Activated CD4-positive, alpha-beta T cell treated with anti-CD3 and anti-CD28 coated beads, Interleukin-2, amount 50 U/mL, for 4 hours (primary cell): Measurements from ENCODE around the gene ACVR2B.

Source experiments
- DNase-seq, 2 experiments: peaks; one replicate each; pipeline ENCODE4 v3.0.0-alpha.2; 2020

Gene ACVR2B

DNA sequence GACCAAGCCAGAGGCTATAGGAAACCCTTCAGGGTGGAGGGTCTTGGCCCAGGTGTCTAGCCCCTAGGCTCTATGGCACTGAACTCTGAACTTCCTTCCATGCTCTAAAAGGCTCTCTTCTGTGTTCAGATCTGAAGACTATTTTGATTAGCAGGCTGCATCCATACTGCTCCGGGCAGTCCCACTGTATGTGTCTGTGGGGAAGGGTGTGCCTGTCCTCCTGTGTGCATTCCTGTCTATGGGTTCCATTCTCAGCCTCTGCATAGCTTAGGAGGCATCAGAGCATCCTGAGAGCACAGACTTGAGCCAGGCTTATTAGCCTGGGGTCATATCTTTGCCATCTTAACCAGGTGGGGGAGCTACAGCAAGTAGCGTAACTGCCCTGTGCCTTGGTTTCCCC lies 80.5 kb downstream of the ACVR2B start:
- no peak for DNase-seq

DNA sequence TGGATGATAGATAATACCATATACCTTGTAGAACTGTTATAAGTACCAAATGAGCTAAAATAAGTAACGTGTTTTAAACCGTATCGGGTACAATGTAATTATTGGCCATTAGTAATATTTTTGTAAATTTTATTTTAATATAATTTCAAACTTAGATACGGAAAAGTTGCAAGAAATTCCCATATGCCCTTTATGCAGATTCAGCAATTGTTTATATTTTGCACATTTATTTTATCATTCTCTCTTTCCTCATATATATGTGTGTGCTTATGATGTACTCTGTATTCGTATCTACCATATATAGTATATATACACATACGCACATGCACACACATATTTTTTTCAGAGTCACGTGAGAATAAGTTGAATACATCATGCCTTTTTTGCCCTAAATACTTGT lies 80.9 kb downstream of the ACVR2B start:
- no peak for DNase-seq

DNA sequence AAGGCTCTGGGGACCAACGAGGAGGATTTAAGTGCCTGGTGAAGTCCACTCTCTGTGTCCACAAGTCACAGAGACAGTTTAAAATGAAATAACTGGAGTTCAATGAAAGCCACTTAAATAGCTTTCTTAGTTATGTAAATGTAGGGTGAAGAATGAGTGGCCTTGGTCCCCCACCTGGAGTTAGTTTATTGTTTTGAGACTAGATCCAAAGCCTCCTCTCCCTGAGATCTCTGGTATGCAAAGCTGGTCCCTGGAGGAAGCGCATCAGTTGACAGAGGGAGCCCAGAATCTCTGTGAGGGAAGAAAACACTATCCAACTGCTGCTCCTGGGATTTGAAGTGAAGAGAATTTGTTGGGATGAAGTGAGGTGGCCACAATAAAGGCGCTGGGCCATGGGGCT lies 83.0 kb downstream of the ACVR2B start:
- DNase-seq: no peak

DNA sequence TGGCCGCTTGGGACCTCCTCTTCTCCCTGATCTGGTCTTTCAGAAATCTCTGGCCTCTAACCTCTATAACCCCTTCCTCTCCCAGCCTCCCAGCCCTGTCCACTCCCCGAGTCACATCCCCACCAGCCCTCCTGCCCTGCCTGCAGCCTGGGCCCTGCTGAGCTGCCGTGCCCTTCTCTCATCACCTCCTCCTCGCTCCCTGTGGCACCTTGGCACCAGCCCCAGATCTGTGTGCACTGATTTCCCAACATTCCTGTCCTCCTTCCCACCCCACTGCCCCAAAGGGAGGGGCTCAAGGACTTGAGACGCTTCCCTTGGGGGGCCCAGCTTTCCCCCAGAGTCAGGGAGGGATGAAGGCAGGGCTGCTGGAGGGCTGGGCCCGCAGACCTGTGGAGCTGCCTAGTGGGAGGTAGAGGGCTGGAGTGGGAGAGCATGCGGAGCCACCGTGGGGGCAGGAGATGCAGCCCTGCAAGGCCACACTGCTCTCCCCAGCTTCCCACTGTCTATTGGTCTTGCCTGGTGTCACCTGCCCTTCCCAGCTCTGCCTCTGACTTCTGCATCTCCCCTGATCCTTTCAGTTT lies 85.2 kb downstream of the ACVR2B start:
- DNase-seq: no peak

DNA sequence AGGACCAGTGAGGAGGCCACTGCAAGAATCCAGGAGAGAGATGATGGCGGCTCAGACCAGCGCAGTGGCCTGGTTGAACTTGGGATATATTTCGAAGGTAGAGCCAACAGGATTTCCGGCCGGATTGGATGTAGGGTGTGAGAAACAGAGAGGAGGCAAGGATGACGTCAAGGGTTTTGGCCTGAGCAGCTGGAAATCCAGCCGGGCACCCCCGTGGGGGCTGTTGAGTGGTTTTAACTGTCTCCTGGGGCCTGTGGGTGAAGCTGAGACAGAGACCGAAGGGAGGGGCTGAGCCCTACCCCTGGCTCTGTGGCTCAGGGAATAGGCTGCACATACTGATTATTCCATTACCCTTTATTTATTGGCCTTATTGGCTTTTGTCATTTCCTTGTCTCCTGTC lies 88.1 kb downstream of the ACVR2B start:
- no peak for DNase-seq
